Measurements from ENCODE around the gene LCN12.

The LCN12 gene, protein sequence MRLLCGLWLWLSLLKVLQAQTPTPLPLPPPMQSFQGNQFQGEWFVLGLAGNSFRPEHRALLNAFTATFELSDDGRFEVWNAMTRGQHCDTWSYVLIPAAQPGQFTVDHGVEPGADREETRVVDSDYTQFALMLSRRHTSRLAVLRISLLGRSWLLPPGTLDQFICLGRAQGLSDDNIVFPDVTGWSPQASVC

DNA sequence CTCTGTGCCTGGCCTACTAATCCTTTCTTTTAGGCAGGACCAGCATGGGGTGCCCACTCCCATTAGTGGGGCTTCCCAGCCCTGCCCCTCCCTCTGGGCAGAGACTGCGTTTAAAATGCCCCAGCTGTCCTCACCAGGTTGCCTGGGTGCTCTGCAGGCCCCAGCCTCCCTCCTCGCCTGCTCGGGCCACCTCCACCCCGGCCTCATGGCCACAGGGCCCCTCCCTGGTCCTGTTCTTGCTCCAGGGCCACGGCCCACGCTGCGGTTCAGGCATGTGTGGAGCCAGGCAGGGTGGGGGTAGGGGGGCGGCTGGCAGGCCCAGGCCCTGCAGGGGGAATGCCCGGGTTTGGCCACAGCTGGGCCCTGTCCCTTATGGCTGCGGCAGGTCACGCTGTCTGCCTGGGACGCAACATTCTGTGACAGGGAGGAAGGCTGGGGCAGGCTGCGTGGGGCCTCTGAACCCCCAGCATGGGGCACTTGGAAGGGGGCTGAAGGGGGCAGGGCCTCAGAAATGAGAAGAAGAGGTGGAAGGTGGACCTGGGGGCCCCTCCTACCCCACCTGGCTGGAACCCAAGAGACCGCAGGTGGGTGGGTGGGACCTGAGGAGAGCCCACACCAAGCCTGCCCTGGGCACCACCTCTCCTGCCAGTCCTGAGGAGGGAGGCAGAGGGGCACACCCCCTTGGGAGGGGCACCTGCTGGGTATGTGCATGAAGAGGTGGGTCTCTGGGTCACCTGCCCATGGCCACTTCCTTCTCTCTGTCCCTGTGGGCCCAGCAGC, at the start of gene LCN12:
TSS of gene LCN12 (plus strand) at position 733 of the 780 bp plus-strand sequence. CDS start 55 bp downstream, outside the sequence.
- no peak for DNase-seq (ENCODE audit: low spot score)

DNA sequence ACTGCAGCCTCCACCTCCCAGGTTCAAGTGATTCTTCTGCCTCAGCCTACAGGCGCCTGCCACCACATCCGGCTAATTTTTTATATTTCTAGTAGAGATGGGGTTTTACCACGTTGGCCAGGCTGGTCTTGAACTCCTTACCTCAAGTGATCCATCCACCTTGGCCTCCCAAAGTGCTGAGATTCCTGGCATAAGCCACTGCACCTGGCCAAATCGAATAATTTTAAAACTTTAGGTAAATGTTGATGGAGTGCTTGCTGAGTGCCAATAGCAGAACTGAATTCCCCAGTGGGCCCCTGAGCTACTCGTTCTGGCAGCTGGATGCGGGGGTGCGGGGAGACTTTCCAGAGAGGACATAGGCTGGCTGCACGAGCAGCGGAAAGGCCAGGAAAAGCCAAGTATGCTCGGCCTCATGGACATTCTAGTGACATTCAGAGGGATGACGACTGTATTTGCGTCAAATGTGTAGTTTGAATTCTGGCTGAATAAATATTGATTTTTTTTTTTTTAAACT, 49.0 kb upstream of the LCN12 start:
- no peak for DNase-seq (ENCODE audit: low spot score)

DNA sequence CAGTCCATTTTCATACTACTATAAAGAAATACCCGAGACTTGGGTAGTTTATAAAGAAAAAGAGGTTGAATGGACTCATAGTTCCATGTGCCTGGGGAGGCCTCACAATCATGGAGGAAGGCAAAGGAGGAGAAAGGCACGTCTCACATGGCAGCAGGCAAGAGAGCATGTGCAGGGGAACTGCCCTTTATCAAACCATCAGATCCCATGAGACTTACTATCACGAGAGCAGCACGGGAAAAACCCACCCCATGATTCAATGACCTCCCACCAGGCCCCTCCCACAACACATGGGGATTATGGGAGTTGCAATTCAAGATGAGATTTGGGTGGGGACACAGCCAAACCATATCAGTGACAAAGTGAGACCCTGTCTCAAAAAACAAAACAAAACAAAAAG, 45.8 kb upstream of the LCN12 start:
- no peak for DNase-seq (ENCODE audit: low spot score)

DNA sequence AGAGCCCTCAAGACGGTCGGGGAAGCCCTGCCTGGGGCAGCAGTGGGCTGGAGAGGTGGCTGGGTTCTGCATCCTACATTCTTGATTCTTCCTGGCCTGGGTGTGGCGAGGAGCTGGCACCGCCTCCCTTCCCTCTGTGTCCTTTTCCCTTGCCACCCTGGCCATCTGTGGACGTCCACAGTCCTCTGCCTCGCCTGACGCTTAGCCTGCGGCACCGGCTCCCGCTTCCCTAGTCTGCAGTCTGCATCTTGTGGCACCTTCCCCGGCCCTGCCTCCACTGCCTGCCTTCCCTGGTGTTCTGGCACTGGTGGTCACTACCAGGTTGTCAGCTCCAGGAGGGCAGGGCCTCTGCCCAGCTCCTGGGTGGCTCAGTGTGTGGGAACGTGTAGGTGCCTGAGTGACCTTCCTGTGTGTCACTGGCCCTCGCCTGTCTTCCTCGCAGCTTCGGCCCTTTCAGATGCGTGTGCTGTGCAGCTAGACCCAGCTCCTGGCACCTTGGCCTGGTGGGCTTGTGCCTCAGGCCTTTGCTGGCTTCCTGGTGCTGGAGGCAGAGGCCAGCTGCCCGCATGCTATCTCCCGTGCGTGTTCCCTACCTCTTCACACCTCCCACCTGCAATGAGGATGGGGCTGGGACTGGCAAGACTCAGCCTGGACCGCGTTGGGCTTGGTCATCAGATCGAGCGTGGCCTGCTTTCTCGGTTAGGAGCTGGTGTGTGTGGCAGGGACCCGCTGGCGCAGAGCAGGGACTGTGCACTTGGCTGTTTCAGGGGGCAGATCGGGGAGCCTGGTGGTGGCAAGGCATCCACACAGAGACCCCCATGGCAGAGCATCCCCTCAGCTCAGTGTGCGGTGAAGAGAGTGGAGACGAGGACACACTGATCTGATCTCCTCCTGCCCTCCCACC, 44.8 kb upstream of the LCN12 start:
- DNase-seq (ENCODE audit: low spot score) = no peak

DNA sequence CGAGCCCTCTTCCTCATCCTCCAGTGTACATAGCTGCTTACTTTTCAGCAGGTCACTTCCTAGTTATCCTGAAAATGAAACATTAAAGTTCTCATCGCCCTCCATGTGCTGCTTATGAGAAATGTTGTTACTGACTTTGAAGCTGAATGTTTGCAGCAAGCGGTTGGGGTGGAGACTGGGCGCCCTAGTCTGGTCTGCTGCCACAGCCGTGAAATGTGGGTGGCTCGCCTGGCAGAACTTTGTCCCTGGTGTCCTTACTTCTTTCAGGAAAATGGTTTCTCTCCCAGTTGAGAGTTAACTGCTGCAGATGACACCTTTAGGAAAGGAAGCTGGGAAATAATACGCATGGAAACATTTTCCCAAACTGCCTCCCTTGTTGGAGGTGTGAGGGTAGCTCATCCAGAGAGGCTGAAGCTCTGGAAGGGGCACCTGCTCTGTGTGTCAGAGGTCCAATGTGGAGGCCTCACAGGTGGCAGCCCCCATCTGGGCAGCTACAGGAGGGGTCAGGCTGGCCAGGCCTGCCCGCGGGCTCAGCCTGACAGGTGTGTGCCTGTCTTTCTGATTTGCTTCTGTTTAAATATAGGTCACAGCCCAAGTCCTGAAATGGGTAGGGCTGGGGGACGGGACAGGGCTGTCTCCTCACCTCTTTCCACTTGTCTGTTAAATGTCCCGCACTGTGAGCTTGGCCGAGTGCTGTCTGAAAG, 41.7 kb upstream of the LCN12 start:
- DNase-seq (ENCODE audit: low spot score) = no peak

DNA sequence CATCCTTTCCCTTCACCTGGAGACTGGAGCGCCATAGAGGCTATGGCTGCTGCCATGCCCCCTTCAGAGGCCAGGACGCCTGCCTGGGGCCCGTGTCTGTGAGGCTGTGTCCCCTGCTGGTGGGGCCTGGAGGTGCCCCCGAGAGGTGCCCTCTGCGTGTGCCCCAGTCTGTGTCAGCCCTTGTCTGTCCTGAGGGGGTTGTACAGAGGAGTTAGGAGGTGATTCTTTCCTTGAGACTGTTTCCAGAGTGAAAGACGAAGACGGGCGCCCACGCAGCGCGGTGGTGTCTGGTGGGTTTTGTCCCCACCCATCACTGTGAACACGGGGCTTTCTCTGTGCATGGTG, 41.2 kb upstream of the LCN12 start:
- no peak for DNase-seq (ENCODE audit: low spot score)

DNA sequence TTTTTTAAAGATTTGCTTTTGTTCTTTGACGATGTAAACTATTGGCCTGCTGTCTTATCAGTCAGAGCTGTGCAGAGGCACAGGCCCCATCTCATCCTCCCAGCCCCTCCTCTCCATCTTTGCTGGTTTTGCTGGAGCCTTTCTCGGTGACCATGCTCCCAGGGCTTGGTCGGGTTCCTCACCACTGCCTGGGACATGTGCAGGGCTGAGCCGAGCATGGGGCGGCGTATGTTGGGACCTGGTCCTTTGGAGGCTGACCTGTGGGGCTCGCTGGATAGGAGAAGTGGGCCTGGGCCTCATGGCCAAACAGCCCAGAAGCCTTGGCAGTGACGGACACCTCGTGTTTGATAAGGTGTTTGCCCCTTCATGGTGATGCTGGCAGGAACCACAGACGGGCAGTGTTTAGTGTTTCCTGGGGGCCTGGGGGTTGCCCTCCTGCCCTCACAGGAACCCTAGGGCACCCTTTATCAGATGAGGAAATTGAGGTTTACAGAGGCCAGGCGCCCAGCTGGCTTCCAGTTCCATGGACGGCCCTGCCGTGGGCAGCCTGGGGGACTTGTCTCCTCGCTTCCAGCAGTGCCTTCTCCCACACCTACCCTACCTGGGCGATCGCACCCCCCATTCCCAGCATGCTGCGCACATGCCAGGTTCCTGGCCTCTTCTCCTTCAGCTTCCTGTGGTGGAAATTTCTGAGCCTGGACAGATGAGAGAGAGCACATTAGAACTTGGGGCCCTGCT, 38.2 kb upstream of the LCN12 start:
- DNase-seq (ENCODE audit: low spot score) = no peak

DNA sequence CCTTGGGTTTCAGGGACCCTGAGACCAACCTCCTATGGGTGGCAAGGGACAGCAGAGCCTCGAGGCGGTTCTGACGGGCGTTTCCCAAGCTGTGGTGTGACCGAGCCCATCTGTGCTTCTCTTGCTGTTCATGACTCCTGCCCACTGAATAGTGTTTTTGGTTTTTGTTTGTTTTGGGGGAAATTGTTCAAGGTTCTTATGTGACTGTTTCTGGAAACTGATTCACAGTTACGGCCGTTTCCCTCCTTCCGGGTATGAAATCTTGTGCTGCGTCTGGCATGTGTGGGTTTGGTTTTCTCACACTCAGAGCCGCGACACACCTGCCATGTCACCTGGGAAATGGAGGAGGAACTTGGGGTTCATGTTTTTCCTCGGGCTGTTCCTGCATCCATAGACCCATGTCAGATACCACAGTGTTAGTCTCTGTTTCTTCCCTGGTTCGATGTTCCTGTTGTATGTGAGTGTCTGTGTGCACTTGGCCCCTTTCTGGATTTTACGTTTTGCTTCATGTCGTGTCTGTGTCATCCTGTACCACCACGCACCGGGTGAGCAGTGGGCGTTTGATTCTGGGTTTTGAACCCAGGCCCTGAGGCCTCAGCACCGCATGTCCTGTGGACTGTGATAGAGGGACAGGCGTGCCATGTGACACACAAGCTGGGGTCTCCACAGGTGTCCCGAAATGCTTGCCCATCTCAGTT, 36.3 kb upstream of the LCN12 start:
- DNase-seq (ENCODE audit: low spot score) = no peak

DNA sequence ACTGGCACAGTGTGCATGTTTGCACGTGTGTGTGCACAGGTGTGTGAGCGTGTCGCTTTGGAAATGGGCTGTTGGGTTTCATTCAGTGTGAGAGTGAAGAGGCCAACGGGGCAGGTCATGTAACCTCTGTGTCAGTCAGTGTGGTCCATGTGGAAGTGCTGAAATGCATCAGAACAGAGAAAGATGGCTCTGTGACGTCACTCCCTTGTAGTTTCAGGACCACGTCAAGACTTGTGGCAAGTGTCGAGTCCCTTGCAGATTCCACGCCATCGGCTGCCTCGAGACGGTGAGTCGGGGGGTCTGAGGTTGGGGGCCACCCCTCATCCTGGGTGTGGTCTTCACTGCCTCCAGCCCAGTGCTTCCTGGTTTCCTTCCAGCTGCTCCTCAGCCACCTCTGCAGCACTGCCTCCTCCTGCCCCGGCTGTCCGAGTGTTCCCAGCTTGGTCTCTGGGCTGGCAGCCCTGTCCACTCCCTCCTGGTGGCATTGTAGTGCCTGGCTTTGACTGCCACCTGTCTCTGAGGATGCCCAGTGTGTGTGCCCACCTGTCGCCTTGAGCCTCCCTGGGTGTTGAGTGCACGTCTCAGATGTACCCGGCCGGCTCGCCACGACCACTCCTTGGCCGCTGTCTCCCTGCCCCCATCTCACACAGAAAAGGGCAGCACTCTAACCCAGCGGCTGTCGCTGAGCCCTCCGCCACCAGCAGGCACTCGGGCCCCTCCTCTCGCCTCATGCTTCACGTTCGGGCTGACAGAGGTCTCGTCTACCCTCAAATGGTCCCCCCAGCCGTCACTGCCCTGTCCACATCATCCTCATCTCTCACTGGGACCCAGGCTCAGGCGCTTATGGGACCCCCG, 35.5 kb upstream of the LCN12 start:
- no peak for DNase-seq (ENCODE audit: low spot score)

DNA sequence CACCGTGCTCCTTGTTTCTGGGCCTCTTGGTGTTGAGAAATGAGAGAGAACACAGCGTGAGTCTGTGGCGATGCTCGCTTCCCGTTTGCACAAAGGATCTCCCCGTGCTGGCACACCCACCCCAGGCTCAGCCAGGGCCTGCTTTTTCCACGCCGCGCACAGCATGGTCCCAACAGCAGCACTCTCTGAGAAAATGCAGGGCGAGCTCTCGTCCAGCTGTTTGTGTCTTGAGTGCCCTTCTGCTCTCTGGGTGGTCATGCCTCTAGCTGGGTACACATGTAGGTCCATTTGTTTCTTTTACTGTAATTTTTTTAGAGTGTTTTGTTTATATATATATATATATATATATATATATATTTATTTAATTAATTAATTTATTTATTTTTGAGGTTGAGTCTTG, 34.2 kb upstream of the LCN12 start:
- DNase-seq (ENCODE audit: low spot score) = no peak

DNA sequence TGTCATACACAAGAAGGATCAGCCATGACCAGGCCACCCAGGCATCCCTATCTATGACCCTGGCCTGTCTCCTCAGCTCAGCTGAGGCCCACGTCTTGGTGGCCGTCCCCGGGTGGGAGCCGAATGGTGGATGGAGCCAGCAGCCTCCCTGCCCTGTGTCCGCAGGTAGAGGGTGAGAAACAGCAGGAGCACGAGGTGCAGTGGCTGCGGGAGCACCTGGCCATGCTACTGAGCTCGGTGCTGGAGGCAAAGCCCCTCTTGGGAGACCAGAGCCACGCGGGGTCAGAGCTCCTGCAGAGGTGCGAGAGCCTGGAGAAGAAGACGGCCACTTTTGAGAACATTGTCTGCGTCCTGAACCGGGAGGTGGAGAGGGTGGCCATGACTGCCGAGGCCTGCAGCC, 32.0 kb upstream of the LCN12 start:
- DNase-seq (ENCODE audit: low spot score) = no peak

DNA sequence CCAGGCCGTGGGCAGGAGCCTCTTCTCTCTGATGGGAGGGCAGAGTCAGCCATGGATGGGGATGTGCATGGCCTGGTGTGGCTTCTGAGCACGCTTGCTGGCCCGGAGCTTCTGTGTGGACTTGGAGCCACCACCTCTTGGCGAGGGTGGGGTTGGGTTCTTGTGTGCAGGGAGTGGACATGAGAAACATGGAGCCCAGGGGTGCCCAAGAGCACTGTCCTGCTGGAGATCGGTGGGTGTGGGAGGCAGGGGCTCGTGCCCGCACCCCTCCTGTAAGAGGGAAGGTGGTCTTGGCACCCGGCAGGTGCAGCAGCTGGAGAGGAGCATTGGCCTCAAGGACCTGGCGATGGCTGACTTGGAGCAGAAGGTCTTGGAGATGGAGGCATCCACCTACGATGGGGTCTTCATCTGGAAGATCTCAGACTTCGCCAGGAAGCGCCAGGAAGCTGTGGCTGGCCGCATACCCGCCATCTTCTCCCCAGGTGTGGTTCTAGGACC, 31.3 kb upstream of the LCN12 start:
- no peak for DNase-seq (ENCODE audit: low spot score)

DNA sequence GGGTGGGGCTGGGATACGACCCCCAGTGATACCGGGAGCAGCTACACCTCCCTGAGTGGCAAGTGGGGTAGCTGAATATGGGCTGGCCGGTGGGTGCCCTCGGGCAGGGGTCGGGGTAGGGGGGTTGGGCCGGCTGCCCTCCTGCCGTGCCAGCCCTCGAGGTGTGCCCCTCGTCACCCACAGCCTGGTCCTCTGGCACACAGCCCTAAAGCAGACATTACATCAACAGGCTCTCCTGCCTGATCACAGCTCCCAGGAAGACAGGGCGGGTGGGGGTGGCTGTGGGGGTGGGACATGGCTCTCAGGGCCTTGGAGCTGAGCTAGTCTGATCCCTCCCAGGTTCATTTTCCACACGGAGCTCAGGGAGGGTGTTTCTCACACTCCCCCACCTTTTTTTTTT, 30.8 kb upstream of the LCN12 start:
- DNase-seq (ENCODE audit: low spot score) = no peak

DNA sequence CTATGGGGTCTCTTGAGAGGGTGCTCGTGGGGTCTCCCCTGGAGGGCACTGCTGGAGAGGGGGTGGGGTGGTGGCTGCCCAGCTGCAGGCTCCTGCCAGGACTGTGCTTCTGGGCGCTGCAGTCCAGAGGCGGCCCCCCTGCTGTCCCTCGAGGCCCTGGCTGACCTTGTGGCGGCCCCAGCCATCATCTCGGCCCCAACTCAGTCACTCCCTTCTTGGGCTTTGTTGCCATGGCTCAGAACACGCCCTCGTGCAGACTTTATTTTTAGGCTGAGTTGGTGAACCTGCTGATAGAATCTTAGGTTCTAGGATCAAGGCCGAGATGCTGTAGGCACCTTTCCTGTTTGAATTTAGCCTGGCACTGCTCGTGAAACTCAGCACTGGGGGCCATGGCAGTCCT, 30.4 kb upstream of the LCN12 start:
- DNase-seq (ENCODE audit: low spot score) = no peak

DNA sequence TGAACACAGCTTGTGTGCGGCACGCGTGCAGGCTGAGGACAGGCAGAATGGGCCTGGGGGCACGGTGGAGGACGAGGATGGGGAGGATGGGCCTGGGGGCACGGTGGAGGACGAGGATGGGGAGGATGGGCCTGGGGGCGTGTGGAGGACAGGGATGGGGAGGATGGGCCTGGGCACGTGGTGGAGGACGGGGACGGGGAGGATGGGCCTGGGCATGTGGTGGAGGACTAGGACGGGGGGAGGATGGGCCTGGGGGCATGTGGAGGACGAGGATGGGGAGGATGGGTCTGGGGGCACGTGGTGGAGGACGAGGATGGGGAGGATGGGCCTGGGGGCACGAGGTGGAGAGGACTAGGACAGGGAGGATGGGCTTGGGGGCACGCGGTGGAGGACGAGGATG, 29.5 kb upstream of the LCN12 start:
- DNase-seq (ENCODE audit: low spot score) = no peak

DNA sequence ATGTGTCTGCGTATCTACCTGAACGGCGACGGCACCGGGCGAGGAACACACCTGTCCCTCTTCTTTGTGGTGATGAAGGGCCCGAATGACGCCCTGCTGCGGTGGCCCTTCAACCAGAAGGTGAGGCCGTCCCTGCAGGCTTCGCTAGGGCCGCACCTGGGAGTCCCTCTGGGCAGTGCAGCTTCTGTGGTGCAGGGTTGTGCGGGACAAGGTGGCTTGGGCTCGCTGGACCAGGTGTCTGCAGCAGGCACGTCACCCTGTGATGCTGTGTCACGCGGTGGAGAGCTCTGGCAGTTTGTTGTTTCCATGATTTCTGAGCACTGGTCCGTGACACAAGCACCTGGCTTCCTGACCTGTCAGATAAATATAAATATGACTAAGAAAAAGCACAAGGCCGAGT, 28.2 kb upstream of the LCN12 start:
- no peak for DNase-seq (ENCODE audit: low spot score)

DNA sequence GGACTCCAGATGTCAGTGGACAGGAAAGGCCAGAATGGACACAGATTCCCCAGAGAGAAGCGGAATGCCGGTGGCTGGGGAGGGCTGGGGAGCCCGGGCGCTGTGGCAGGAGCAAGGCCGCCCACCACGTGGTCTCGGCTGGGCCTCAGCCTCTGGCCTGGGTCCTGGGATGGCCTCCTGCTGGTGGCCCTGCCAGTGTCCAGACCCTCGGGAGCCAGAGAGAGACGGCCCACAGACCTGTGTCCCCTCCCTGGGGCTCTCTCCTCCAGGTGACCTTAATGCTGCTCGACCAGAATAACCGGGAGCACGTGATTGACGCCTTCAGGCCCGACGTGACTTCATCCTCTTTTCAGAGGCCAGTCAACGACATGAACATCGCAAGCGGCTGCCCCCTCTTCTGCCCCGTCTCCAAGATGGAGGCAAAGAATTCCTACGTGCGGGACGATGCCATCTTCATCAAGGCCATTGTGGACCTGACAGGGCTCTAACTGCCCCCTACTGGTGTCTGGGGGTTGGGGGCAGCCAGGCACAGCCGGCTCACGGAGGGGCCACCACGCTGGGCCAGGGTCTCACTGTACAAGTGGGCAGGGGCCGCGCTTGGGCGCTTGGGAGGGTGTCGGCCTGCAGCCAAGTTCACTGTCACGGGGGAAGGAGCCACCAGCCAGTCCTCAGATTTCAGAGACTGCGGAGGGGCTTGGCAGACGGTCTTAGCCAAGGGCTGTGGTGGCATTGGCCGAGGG, 26.5 kb upstream of the LCN12 start:
- no peak for DNase-seq (ENCODE audit: low spot score)

DNA sequence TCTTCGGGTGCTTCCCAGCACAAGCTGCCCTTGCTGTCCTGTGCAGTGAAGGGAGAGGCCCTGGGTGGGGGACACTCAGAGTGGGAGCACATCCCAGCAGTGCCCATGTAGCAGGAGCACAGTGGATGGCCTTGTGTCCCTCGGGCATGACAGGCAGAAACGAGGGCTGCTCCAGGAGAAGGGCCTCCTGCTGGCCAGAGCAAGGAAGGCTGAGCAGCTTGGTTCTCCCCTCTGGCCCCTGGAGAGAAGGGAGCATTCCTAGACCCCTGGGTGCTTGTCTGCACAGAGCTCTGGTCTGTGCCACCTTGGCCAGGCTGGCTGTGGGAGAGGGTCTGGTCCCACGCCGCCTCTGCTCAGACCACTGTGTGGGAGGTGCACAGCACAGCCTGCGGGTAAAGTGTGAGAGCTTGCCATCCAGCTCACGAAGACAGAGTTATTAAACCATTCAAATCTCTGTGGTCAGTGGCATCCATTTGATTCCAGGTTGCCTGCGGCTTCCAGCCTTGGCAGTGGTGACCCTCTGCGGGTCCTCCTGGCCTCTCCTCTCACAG, 25.8 kb upstream of the LCN12 start:
- no peak for DNase-seq (ENCODE audit: low spot score)

DNA sequence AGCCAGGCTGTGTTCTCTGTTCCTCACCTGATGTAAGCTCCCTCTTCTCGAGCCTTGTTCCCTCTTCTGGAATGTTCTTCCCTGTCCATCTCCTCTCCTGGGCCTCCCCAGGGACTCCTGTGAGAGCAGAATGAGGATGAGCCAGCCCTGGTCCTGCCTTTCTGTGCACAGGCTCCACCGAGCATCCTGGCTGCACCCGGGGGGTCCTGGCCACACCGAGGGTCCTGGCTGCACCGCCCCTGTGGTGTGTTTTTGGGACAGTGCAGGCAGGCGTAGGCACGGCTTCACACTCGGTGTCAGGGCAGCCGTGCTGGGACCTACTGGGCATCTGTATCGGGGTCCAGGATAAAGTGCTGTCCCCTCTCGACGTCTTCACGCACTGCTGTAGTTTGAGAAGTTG, 25.3 kb upstream of the LCN12 start:
- no peak for DNase-seq (ENCODE audit: low spot score)
